Duodenal mucosa (tissue), 2 donors: Measurements from ENCODE around the gene EMD.
"Not testable (repeated sequence)": the region's sequence is repeated elsewhere in the genome, so short reads cannot be mapped to it uniquely, and the experiment has no call there.

Source experiments
- H3K27ac ChIP-seq: one replicate; pipeline ENCODE4 v1.7.0; 2013; ENCODE audit warnings: low read depth, low read length
- H3K27me3 ChIP-seq, 2 donors: one replicate each; pipeline ENCODE4 v1.7.0; 2013; ENCODE audit warnings: low read length in 2 of 2, control low read depth in 1 of 2; ENCODE audit not compliant: insufficient read depth in 2 of 2, control insufficient read depth in 1 of 2
- H3K36me3 ChIP-seq, 2 donors: one replicate each; pipeline ENCODE4 v1.7.0; 2013; ENCODE audit warnings: low read length in 2 of 2, control low read depth in 1 of 2; ENCODE audit not compliant: insufficient read depth in 2 of 2, control insufficient read depth in 1 of 2
- H3K4me1 ChIP-seq, 2 donors: one replicate each; pipeline ENCODE4 v1.7.0; 2013; ENCODE audit warnings: low read length in 2 of 2, control low read depth in 1 of 2; ENCODE audit not compliant: insufficient read depth in 2 of 2, control insufficient read depth in 1 of 2
- H3K4me3 ChIP-seq, 2 donors: one replicate each; pipeline ENCODE4 v1.7.0; 2013; ENCODE audit warnings: low read length in 2 of 2, low read depth in 1 of 2
- H3K9ac ChIP-seq, 2 donors: one replicate each; pipeline ENCODE4 v1.7.0; 2013; ENCODE audit warnings: low read length in 2 of 2, low read depth in 1 of 2
- H3K9me3 ChIP-seq, 2 donors: one replicate each; pipeline ENCODE4 v1.7.0; 2013; ENCODE audit warnings: low read length in 2 of 2, control low read depth in 1 of 2; ENCODE audit not compliant: control insufficient read depth in 1 of 2

EMD gene

DNA sequence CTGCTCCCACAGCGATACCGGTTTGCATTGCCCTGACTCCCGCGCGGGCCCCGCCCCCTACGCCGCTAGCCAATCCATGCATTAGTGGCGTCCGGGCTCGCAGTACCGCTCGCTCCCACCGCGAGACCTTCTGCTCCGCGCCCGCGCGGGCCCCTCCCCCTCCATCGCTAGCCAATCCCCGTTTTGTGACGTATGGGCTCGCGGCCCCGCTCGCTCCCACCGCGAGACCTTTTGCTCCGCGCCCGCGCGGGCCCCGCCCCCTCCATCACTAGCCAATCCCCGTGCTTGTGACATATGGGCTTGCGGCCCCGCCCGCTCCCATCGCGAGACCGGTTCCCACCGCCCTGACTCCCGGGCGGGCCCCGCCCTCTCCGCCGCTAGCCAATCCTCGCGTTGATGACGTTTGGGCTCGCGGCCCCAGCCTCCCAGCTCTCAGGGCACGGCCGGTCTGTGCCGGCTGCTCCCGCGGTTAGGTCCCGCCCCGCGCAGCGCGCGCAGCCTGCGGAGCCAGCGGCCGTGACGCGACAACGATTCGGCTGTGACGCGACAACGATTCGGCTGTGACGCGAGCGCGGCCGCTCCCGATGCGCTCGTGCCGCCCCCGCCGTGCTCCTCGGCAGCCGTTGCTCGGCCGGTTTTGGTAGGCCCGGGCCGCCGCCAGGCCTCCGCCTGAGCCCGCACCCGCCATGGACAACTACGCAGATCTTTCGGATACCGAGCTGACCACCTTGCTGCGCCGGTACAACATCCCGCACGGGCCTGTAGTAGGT, at the start of gene EMD:
EMD (plus strand) TSS at position 497 of the 770 bp plus-strand sequence; CDS start at position 687, 190 bp downstream.
- peak within 1 kb of the TSS; percentile 85 to 86 for H3K9ac ChIP-seq
- H3K4me1 ChIP-seq = peaks cover 8 to 19% of the 10 kb centered on the region in 2 donors
- no peaks in the 10 kb centered on the region for H3K36me3 ChIP-seq
- no peaks in the 10 kb centered on the region for H3K27me3 ChIP-seq
- H3K4me3 ChIP-seq = peak within 1 kb of the TSS; percentile 68 to 69
- no peaks in the 10 kb centered on the region for H3K9me3 ChIP-seq
- H3K27ac ChIP-seq = peak within 1 kb of the TSS; percentile 93

GRCh38 chrX:154332561-154332960, 46.5 kb upstream of the EMD start:
- no peaks in the 10 kb centered on the region for H3K4me1 ChIP-seq
- no peak overlapping the region for H3K27ac ChIP-seq
- H3K36me3 ChIP-seq = no peaks in the 10 kb centered on the region
- no peak overlapping the region for H3K9ac ChIP-seq
- H3K9me3 ChIP-seq = no peaks in the 10 kb centered on the region
- no peak overlapping the region for H3K4me3 ChIP-seq
- no peaks in the 10 kb centered on the region for H3K27me3 ChIP-seq

DNA sequence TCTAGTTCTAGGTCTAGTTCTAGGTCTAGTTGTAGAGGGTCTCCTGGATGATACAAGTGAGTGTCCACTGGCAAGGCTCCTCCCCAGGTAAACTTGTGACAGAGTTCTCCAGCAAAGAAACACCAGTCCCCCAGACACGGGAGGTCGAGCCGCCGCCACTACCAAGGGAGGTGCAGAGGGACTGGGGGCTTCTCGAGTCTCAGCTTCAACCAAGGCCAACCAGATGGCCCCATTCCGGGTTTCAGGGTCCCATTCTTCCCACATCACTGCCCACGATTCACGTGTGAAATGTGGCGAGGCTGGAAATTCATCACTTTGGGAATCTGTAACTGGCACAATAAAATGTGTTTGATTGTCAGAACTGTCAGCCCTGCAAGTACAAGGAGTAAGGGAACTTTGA, 46.0 kb upstream of the EMD start:
- Histone ChIP-seq H3K27me3 (no peaks in the 10 kb centered on the region), H3K4me1 (no peaks in the 10 kb centered on the region), H3K4me3 (no peak overlapping the region), H3K27ac (no peak overlapping the region), H3K36me3 (no peaks in the 10 kb centered on the region), H3K9me3 (no peaks in the 10 kb centered on the region), H3K9ac (no peak overlapping the region)

GRCh38 chrX:154333837-154334271, 45.2 kb upstream of the EMD start:
- Histone ChIP-seq H3K27me3 (no peaks in the 10 kb centered on the region), H3K9me3 (no peaks in the 10 kb centered on the region), H3K27ac (no peak overlapping the region), H3K9ac (no peak overlapping the region), H3K36me3 (no peaks in the 10 kb centered on the region), H3K4me1 (no peaks in the 10 kb centered on the region), H3K4me3 (no peak overlapping the region)

- no peaks in the 10 kb centered on the region for H3K9me3 ChIP-seq
- H3K9ac ChIP-seq = no peak overlapping the region
- H3K4me3 ChIP-seq = no peak overlapping the region
- H3K4me1 ChIP-seq = no peaks in the 10 kb centered on the region
- no peaks in the 10 kb centered on the region for H3K36me3 ChIP-seq
- no peak overlapping the region for H3K27ac ChIP-seq
- H3K27me3 ChIP-seq = no peaks in the 10 kb centered on the region
Observed at GRCh38 chrX:154334496-154334895, 44.6 kb upstream of the EMD start.

GRCh38 chrX:154341399-154342298, 37.4 kb upstream of the EMD start:
- H3K4me1 ChIP-seq, H3K9me3 ChIP-seq, H3K27me3 ChIP-seq, H3K36me3 ChIP-seq, H3K27ac ChIP-seq, H3K4me3 ChIP-seq, H3K9ac ChIP-seq: not testable (repeated sequence)

DNA sequence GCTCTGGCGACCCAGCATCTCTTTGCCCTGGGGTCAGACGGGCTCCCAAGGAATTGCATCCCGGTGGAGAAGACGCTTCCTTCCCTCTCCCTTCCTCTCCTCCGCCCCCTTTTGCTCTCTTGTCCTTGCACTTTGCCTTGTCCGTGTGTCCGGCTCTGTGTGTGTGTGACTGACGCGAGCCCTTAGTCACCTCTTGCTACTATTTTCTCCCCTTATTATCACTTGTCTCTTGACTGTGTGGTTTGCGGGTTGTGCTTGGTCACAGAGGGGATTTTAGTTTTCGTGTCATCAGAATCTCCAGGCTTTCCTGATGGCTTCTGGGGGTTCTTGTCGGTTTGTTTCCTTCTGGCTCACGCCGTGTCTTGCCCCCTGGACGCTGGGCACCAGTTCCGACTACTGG, 36.0 kb upstream of the EMD start:
- not testable (repeated sequence) for H3K4me3 ChIP-seq, H3K9ac ChIP-seq, H3K27me3 ChIP-seq, H3K4me1 ChIP-seq, H3K36me3 ChIP-seq, H3K9me3 ChIP-seq, H3K27ac ChIP-seq

- H3K27me3 ChIP-seq, H3K27ac ChIP-seq, H3K4me1 ChIP-seq, H3K9ac ChIP-seq, H3K36me3 ChIP-seq, H3K9me3 ChIP-seq, H3K4me3 ChIP-seq: not testable (repeated sequence)
Observed at GRCh38 chrX:154343620-154344019, 35.5 kb upstream of the EMD start.

DNA sequence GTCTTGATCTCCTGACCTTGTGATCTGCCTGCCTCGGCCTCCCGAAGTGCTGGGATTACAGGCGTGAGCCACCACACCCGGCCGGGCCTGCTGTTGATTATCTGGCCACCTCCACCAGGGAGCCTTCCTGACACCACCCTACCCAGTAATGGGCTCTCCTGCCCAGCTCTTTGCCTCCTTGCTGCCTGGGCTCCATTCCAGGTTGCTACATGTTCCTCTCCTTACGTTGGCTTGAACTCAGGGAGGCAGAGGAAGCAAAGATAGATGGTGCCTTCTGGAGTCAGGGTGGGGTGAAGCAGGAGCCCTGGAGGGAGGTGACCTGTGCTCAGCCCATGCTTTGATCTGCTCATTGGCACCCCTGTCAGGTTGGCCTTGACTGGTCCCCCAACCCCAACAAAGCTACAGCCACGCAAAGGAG, 31.0 kb upstream of the EMD start:
- Histone ChIP-seq H3K9me3 (no peaks in the 10 kb centered on the region), H3K36me3 (peaks cover 5 to 16% of the 10 kb centered on the region in 2 donors), H3K27ac (no peak overlapping the region), H3K27me3 (no peaks in the 10 kb centered on the region), H3K4me3 (no peak overlapping the region), H3K4me1 (peaks cover 19 to 23% of the 10 kb centered on the region in 2 donors), H3K9ac (no peak overlapping the region)

DNA sequence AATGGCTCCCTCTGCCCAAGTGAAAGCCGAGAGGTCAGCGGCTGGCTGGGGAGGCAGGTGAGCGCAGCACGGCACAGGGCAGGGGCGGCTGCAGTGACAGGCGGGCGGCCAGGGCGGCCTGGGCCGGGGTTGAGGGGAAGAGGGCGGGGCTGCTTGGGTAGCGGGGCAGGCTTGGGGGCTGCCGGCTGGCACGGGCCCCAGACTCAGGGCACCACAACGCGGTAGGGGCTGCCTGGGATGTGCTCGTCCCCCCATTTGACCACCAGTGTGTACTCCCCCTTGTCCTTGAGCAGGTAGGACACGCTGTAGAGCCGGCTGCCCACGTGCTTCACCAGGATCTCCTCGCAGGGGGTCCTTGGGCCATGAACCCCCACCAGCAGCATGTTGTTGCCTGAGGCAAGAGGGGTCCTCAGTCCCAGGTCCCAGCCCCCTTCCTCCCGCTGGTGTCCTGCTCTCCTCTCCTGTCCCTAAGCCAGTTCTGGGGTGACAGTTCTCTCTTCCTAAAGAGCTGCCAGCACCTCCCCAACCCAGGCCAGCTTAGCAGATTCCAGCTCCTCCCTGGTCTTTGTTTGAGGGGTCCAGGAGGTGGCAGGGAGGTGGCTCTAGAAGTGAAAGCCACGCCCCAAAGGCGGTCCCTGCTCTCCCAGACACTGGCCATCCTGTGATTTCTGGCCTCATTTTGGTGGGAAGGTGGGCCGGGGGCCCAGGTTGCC, 30.3 kb upstream of the EMD start:
- Histone ChIP-seq H3K27me3 (no peaks in the 10 kb centered on the region), H3K36me3 (peaks cover 5 to 21% of the 10 kb centered on the region in 2 donors), H3K4me1 (peaks cover 19 to 23% of the 10 kb centered on the region in 2 donors), H3K4me3 (no peak overlapping the region), H3K9me3 (no peaks in the 10 kb centered on the region), H3K27ac (no peak overlapping the region), H3K9ac (no peak overlapping the region)
